Esophagus squamous epithelium (tissue), 4 donors: ENCODE results near the gene HBD.

ENCODE experiments used
- CTCF ChIP-seq, 6 experiments: fragments of 450-650 bp in 4 of 6; fragments of 200-600 bp in 2 of 6; sonication (generic) in 2 of 6; IDR thresholded peaks; one replicate each; pipeline ENCODE4 v1.5.1; 2016 to 2019; ENCODE audit warnings: antibody characterized with exemption in 6 of 6, mild to moderate bottlenecking in 4 of 6, moderate library complexity in 4 of 6
- POLR2A ChIP-seq, 4 donors: fragments of 450-650 bp; IDR thresholded peaks; one replicate each; pipeline ENCODE4 v1.6.1; 2017; ENCODE audit warnings: antibody characterized with exemption in 4 of 4, mild to moderate bottlenecking in 4 of 4, moderate library complexity in 3 of 4

DNA sequence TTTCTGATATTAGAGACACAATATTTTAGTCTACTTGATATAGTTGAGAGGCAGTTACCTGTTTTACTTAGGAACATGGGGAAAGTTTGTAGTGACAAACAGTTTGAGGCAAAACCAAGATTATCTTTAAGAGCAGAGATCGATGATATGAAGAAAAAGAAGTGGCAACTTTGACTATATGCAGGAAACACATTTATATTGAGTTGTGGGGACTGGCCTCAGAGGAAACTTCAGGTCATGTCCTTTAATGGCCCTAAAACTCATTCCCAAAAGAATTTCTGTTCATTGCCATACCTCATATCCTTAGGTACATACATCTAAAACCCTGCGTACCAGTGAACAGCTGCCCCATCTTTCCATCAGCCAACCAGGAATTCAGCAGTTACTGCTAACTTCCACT lies 10.9 kb upstream of the HBD start:
- TF ChIP-seq CTCF (IDR thresholded peaks at IDR 0.05) (no peak), POLR2A (IDR thresholded peaks at IDR 0.05) (no peak)
